Panc1 (cell line): Measurements from ENCODE around the gene BHLHE23. TPM values are rescaled to one million over a fixed set of nuclear protein-coding genes. Genes with fewer than 3 reads are reported as not detected.
A peak's percentile ranks its signal among the peaks of the same experiment; 100 is the strongest.

Experiments
- ATAC-seq: fragments of 200-7000 bp; cut with Tn5 transposase; 2 replicates; pipeline ENCODE4 v1.9.1; 2020; ENCODE audit warnings: mild to moderate bottlenecking, moderate library complexity
- BruUV-seq: library from RNA; stranded (reverse); fragments of 400-500 nt; replicated peaks from 2 replicates; lab custom pipeline; 2021; lab: Mats Ljungman, UMichigan
- CTCF ChIA-PET: fragments of 300-600 bp; sonication (Branson Sonifier 250); formaldehyde crosslinking; loops from one replicate; lab custom pipeline; 2022; ENCODE audit warnings: antibody characterized with exemption; lab: Charles Lee
- POLR2A ChIA-PET: fragments of 300-600 bp; sonication (Branson Sonifier 250); formaldehyde crosslinking; loops from one replicate; lab custom pipeline; 2022; ENCODE audit warnings: antibody characterized with exemption; lab: Charles Lee
- DNase-seq: peaks from one replicate; pipeline ENCODE4 v3.0.0-alpha.2; 2010; ENCODE audit warnings: low read depth, low spot score
- H3K27ac ChIP-seq: 2 replicates; pipeline ENCODE4 v1.5.1; 2011; ENCODE audit warnings: mild to moderate bottlenecking, low read length, inconsistent platforms
- H3K27me3 ChIP-seq: fragments of 200-500 bp; sonication (Bioruptor generic); 2 replicates; pipeline ENCODE4 v1.6.0; 2014; ENCODE audit warnings: low read length, inconsistent platforms; ENCODE audit not compliant: control insufficient read depth, insufficient read depth
- H3K36me3 ChIP-seq: fragments of 200-500 bp; sonication (Bioruptor generic); 2 replicates; pipeline ENCODE4 v1.5.1; 2014; ENCODE audit warnings: inconsistent platforms, mild to moderate bottlenecking, low read length, moderate library complexity; ENCODE audit not compliant: control insufficient read depth, insufficient read depth
- H3K4me1 ChIP-seq: 2 replicates; pipeline ENCODE4 v1.5.1; 2011; ENCODE audit warnings: inconsistent platforms, mild to moderate bottlenecking, low read length, moderate library complexity; ENCODE audit not compliant: control insufficient read depth, insufficient read depth
- H3K4me3 ChIP-seq, 2 experiments: 2 replicates each; pipeline ENCODE4 v1.5.1; 2011 to 2012; ENCODE audit warnings: low read depth in 2 of 2, low read length in 2 of 2, mild to moderate bottlenecking in 2 of 2, inconsistent platforms in 1 of 2, moderate library complexity in 1 of 2
- H3K9me3 ChIP-seq: fragments of 200-500 bp; sonication (Bioruptor generic); 2 replicates; pipeline ENCODE4 v1.5.1; 2014; ENCODE audit warnings: low read depth, mild to moderate bottlenecking, inconsistent platforms, low read length, moderate library complexity; ENCODE audit not compliant: control insufficient read depth, insufficient read depth
- CTCF ChIP-seq: fragments of 450-650 bp; IDR thresholded peaks from 2 replicates; pipeline ENCODE4 v1.5.1; 2017; ENCODE audit warnings: mild to moderate bottlenecking
- POLR2AphosphoS5 ChIP-seq: IDR thresholded peaks from 2 replicates; pipeline ENCODE4 v1.6.1; 2012; ENCODE audit warnings: mild to moderate bottlenecking, low read depth, low read length, moderate library complexity
- SIN3A ChIP-seq: IDR thresholded peaks from 2 replicates; pipeline ENCODE4 v1.6.1; 2012; ENCODE audit warnings: low read depth, mild to moderate bottlenecking, low read length, moderate library complexity, borderline replicate concordance; ENCODE audit not compliant: insufficient read depth
- TCF7L2 ChIP-seq: IDR thresholded peaks from 2 replicates; pipeline ENCODE4 v1.6.1; 2011; ENCODE audit warnings: mild to moderate bottlenecking, low read depth, low read length, inconsistent platforms
- in situ Hi-C: cut with HindIII; loops from 2 replicates; pipeline ENCODE4 v1.10.0; 2016; ENCODE audit warnings: low sequenced_read_pairs, low pct_unique_long_range_greater_than_20kb
- intact Hi-C: fragments of 100-400 bp; cut with micrococcal nuclease; formaldehyde crosslinking; loops from one replicate; pipeline ENCODE4 v1.10.0; 2022; ENCODE audit not compliant: unreplicated experiment
- total RNA-seq: library from RNA; stranded (reverse); gene quantifications from one replicate; pipeline ENCODE4 v1.2.1, GENCODE V29; 2021; ENCODE audit not compliant: unreplicated experiment
- TF ChIP-seq, protein P1 (sequence below), 2 experiments: IDR thresholded peaks; 2 replicates each; pipeline ENCODE4 v1.6.1; 2011 to 2012; ENCODE audit warnings: low read depth in 2 of 2, control low read depth in 1 of 2, low read length in 1 of 2, mild to moderate bottlenecking in 1 of 2, moderate library complexity in 1 of 2; ENCODE audit not compliant: insufficient read depth in 1 of 2

Gene BHLHE23
- total RNA-seq, 1 experiment from 2014 or later: not detected

GRCh38 chr20:63020681-63021080 lies 13.9 kb upstream of the BHLHE23 start:
- Histone ChIP-seq H3K36me3 (no peaks in the 10 kb centered on the region), H3K9me3 (no peaks in the 10 kb centered on the region), H3K27ac (no peak overlapping the region), H3K27me3 (no peaks in the 10 kb centered on the region; the same call in 1 of the 2 replicates), H3K4me1 (no peaks in the 10 kb centered on the region), H3K4me3 (no peak overlapping the region)
- intact Hi-C loops (no loop called here), in situ Hi-C loops (no loop called here)
- CTCF ChIA-PET: no interaction called here
- TF ChIP-seq, protein P1, sequence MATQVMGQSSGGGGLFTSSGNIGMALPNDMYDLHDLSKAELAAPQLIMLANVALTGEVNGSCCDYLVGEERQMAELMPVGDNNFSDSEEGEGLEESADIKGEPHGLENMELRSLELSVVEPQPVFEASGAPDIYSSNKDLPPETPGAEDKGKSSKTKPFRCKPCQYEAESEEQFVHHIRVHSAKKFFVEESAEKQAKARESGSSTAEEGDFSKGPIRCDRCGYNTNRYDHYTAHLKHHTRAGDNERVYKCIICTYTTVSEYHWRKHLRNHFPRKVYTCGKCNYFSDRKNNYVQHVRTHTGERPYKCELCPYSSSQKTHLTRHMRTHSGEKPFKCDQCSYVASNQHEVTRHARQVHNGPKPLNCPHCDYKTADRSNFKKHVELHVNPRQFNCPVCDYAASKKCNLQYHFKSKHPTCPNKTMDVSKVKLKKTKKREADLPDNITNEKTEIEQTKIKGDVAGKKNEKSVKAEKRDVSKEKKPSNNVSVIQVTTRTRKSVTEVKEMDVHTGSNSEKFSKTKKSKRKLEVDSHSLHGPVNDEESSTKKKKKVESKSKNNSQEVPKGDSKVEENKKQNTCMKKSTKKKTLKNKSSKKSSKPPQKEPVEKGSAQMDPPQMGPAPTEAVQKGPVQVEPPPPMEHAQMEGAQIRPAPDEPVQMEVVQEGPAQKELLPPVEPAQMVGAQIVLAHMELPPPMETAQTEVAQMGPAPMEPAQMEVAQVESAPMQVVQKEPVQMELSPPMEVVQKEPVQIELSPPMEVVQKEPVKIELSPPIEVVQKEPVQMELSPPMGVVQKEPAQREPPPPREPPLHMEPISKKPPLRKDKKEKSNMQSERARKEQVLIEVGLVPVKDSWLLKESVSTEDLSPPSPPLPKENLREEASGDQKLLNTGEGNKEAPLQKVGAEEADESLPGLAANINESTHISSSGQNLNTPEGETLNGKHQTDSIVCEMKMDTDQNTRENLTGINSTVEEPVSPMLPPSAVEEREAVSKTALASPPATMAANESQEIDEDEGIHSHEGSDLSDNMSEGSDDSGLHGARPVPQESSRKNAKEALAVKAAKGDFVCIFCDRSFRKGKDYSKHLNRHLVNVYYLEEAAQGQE (IDR thresholded peaks at IDR 0.05; ENCODE audit: insufficient read depth in 1 of 2, low read depth in 2 of 2, low read length in 1 of 2): no peak
- no peak for TF ChIP-seq SIN3A
- no peak for TF ChIP-seq CTCF
- no peak for TF ChIP-seq TCF7L2
- no peak for TF ChIP-seq POLR2AphosphoS5
- DNase-seq: no peak
- ATAC-seq: no peak
- POLR2A ChIA-PET: no interaction called here
- BruUV-seq: no TSS peak

- Histone ChIP-seq H3K9me3 (peaks cover 6% of the 10 kb centered on the region), H3K4me1 (no peaks in the 10 kb centered on the region), H3K27me3 (no peaks in the 10 kb centered on the region; the same call in 1 of the 2 replicates), H3K36me3 (no peaks in the 10 kb centered on the region), H3K4me3 (no peak overlapping the region), H3K27ac (no peak overlapping the region)
- no TSS peak for BruUV-seq
- DNase-seq (no peak), ATAC-seq (peak; percentile 50)
- no peak for TF ChIP-seq TCF7L2
- TF ChIP-seq, protein P1 (IDR thresholded peaks at IDR 0.05; ENCODE audit: insufficient read depth in 1 of 2, low read depth in 2 of 2, low read length in 1 of 2): no peak
- no peak for TF ChIP-seq SIN3A
- TF ChIP-seq CTCF: no peak
- TF ChIP-seq POLR2AphosphoS5: no peak
- in situ Hi-C loops: no loop called here
- ChIA-PET CTCF (no interaction called here), POLR2A (no interaction called here)
- intact Hi-C loops: no loop called here
Observed at GRCh38 chr20:63017826-63018411, 11.2 kb upstream of the BHLHE23 start.
